CD4-positive, alpha-beta T cell treated with Interleukin-1 beta for 1 hour (primary cell): ENCODE measurements around the gene IFNA21.
"Not testable (repeated sequence)": the region's sequence is repeated elsewhere in the genome, so short reads cannot be mapped to it uniquely, and the experiment has no call there.

Source experiments
- DNase-seq, 2 donors: peaks; one replicate each; pipeline ENCODE4 v3.0.0-alpha.2; 2020 to 2022

IFNA21 gene

GRCh38 chr9:21166560-21166959, at the start of gene IFNA21:
TSS of gene IFNA21 (minus strand) at chr9:21166660. CDS start at chr9:21166612, 48 bp downstream.
- DNase-seq = not testable (repeated sequence)

- not testable (repeated sequence) for DNase-seq
These were observed 47.2 kb upstream of the IFNA21 start for GRCh38 chr9:21213411-21214326.

- DNase-seq = not testable (repeated sequence)
These were observed 45.7 kb upstream of the IFNA21 start for GRCh38 chr9:21212160-21212559.

DNA sequence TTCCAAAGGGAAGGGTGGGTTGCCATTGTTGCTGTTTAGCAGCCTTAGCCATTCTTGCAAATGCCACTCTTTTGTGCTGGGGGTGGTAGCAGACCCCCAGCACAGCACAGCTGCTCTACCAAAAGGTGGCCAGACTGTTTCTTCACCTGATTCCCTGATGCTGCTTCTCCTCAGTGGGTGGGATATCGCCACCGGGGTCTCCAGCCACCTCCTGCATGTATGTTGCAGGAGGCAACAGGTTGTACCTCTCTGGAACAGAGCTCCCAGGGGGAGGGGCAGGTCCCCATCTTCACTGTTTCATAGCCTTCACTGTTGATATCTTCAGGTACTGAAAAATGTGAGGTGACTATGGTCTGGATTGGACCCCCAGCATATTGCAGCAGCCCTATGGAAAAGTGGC, 44.3 kb upstream of the IFNA21 start:
- not testable (repeated sequence) for DNase-seq

DNA sequence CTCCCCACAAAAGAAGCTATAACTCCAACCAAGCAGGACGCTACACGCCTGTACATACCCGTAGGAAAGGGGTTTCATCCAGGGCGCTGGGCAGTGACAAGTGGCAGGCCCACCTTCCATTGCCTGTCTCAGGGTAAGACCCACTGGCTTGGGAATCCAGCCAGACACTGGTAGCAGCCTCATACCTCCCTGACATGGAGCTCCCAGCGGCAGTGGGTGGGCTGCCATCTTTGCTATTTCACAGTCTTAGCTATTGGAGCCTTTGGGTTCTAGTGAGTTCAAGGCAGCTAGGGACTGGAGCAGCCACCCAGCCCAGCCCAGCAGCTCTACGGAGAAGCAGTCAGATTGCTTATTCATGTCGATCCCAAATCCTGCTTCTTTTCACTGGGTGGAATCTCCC, 43.9 kb upstream of the IFNA21 start:
- no peak for DNase-seq

GRCh38 chr9:21207043-21207442, 40.6 kb upstream of the IFNA21 start, which contains the start of gene IFNA10:
TSS of gene IFNA10 (minus strand) at chr9:21207143. CDS start at chr9:21207097, 46 bp downstream.
- not testable (repeated sequence) for DNase-seq

GRCh38 chr9:21205204-21205603, 38.7 kb upstream of the IFNA21 start:
- DNase-seq = no peak

GRCh38 chr9:21202105-21202504, 35.6 kb upstream of the IFNA21 start, which contains the start of gene IFNA7:
TSS of gene IFNA7 (minus strand) at chr9:21202205. CDS start at chr9:21202165, 40 bp downstream.
- DNase-seq = not testable (repeated sequence)

DNA sequence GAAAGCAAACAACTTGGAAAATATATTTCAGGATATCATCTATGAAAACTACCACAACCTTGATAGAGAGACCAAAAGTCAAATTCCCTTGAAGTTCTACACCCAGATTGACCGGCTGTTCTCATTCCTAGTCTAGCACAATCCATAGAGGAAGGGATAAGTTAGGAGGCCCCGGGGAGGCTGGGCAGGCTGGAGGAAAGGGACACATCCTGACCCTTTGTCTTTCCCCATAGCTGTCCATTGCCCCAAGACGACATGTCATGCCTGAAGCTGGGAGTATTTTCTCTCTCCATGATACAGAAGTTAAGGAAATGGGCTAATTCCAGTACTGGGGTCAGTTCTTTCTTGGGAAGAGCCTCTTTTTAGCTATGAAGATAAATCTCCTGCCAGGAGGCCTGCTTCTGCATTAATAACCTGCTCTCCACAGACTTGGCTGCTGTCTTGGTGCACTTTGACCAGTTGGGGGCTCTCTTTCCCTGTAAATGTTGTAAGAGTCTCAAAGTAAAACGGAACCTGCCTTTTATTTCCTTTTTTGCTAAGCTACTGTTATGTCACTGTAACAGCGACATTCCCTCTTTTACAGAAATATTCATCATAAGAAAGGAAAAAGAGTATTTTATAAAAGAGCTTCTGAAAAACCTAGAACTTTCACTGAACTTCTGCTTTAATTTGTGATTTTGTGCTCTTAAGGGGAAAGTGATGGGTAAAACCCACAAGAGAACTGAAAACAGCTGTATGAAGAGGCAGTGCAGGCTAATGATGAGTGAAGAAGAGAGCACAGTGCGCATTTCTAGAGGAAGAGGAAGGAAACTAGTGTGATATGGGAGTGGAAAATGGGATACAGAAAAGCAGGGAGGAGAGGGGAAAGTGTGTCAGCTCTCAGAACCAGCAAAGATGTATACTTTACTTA, 28.7 kb upstream of the IFNA21 start:
- peak; percentile 50 to 71 for DNase-seq

- DNase-seq = not testable (repeated sequence)
These were observed 21.0 kb upstream of the IFNA21 start, which contains the start of gene IFNA4 for GRCh38 chr9:21187487-21187886. TSS of gene IFNA4 (minus strand) at chr9:21187587. CDS start at chr9:21187531, 56 bp downstream.

DNA sequence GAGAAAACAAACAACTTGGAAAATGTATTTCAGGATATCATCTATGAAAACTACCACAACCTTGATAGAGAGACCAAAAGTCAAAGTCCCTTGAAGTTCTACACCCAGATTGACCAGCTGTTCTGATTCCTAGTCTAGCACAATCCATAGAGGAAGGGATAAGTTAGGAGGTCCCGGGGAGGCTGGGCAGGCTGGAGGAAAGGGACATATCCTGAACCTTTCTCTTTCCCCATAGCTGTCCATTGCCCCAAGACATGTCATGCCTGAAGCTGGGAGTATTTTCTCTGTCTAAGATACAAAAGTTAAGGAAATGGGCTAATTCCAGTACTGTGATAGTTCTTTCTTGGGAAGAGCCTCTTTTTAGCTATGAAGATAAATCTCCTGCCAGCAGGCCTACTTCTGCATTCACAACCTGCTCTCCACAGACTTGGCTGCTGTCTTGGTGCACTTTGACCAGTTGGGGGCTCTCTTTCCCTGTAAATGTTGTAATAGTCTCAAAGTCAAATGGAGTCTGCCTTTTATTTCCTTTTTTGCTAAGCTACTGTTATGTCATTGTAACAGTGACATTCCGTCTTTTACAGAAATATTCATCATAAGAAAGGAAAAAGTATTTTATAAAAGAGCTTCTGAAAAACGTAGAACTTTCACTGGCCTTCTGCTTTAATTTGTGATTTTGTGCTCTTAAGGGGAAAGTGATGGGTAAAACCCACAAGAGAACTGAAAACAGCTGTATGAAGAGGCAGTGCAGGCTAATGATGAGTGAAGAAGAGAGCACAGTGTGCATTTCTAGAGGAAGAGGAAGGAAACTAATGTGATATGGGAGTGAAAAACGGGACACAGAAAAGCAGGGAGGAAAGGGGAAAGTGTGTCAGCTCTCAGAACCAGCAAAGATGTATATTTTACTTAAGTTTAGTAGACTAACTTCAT, 16.6 kb upstream of the IFNA21 start:
- peak; percentile 29 to 54 for DNase-seq

GRCh38 chr9:21174671-21175070, 8.2 kb upstream of the IFNA21 start:
- no peak for DNase-seq

GRCh38 chr9:21172156-21172555, 5.7 kb upstream of the IFNA21 start:
- no peak for DNase-seq

DNA sequence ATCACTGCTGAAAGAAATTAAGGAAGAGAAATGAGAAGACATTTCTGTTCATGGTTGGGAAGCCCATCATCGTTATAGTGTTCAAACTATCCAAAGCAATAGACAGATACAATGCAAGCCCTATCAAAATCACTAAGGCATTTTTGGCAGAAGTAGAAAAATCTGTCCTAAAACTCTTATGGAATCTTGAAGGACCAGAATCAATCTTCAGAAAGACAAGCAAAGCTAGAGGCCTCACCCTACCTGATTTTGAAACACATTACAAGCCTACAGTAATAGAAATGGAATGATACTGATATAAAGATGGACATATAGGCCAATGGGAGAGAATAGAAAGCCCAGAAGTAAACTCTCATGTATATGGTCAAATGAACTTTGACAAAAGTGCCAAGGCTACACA, 4.9 kb upstream of the IFNA21 start:
- no peak for DNase-seq

DNA sequence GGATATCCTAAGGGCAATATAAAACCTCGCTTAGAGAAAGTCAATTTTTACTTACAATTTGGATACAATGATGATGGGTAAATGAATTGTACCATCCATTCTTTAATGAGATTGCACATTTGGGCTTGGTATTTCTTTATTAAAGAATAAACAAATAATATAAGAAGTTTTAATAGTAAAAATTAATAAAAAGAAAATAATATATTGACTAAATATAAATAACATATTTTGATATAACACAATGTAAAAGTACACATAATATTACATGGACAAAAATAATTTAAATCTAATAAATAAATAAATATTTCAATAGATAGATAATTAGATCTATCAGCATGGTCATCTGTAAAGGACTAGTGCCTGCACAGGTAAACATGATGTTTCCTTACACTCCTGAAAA, 944 bp downstream of the IFNA21 start:
- DNase-seq = no peak

- peak; percentile 17 to 53 for DNase-seq
These were observed 6.3 kb downstream of the IFNA21 start for GRCh38 chr9:21160178-21160577.

DNA sequence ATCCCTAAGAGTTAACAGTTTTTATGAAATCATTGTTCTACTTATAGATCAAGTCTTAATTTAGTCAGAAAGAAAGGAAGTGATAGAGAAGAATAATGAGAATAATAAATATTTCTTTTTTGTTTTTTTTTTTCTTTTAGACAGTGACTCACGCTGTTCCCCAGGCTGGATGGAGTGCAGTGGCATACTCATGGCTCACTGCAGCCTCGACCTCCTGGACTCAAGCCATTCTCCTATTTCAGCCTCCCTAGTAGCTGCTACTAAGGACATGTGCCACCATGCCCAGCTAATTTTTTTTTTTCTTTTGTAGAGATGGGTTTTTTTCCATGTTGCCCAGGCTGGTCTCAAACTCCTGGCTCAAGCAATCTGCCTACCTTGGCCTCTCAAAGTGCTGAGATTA, 11.0 kb downstream of the IFNA21 start:
- DNase-seq = no peak

DNA sequence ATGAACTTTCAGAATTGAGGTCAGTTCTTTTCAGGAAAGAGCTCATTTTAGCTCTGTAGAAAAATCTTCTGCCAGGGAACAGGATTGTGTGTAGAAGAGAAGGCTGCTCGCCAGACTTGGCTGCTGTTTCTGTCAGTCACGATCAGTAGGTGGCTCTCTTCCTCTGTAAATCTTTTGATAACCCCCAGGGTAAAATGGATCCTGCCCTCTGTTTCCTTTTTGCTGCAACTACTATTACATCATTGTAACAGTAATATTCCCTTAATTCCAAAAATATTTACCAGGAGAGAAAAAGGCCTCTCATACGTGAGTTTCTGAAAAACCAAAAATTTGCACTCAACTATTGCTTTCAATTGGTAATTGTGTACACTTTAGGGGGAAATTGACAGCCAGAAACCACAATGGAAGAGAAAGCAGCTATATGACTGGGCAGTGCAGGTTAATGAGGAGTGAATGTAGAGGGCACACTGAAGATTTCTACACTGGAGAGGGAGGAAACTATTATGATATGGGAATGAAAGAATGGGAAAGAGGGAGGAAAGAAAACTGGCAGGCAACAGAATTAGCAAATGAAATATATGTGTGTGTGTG, 12.3 kb downstream of the IFNA21 start:
- DNase-seq = peak in 1 of 2 donors; percentile 33

DNA sequence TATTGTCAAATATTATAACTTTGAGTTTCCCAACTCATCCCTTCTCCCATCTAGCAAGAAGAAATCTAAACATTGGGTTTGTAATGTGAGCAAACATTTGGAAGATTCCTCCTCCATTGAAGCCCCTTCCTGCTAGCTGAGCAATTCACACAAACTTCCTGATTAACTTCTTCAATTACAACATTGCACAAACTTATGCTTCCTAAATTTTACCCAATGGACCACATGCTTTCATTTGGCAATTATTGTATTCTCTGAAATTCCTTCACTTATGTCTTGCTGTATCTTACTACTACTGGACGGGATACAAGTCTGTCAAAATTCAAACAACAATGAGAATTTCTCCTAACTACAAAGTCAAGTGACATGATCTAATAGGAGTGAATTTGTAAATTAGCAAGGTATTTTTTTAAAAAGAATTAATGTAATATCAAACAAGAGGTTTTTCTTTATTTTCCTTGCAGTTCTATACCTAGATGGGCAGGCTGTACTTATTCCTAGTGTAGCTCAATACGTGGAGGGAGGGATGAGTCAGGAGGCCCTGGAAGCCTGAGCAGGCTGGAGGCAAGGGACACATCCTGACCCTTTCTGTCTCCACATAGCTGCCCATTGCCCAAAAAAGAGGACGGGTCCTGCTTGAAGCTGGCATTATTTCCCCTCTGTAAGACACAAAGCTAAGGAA, 13.0 kb downstream of the IFNA21 start:
- DNase-seq = no peak

DNA sequence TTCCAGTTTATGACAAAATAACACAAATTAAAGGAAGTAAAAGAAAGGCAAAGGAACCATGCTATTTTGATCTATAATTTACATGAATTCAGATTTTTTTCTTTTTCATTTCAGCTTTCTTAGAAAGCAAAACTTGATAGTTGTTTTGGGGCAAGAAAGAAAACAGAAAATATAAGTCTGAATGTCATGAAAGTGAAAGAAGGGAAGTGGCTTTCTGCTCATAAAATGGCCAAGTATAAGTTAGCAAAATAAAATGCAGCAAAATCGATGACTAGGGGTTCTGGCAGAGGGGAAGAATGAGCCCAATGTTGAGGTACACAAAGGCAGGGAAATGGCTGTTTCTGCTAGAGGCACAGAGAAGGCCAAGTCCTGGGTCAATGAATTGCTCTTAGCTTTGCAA, 21.9 kb downstream of the IFNA21 start:
- no peak for DNase-seq

DNA sequence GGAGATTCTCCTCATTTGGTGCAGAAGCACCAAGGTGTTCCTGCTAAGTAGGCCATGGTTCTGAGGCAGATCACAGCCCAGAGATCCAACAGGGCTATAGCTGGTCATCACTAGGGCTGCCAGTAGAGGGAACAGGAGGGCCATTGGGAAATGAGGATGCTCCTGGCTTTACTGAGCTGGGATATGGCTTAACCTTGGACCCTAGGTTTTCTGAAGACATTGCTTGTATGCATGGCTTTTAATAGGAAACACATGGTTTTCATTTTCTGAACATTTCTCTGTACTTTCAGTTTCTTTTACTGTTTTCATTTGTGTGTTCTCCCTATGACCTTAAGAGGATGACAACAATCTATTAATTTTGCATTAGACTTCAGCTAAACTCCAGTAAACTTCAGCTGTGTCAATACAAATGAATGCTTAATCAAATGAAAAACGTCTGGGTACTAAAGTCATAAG, 25.0 kb downstream of the IFNA21 start, which contains the start of gene IFNW1:
TSS of gene IFNW1 (minus strand) at position 406 of the 456 bp plus-strand sequence. CDS start at position 144, 262 bp downstream.
- no peak for DNase-seq
